Activated T-cell treated with anti-CD3 and anti-CD28 coated beads, Interleukin-2, amount 50 U/mL, for 1 hour (primary cell): ENCODE measurements around the gene VEPH1.
"Not testable (repeated sequence)": the region's sequence is repeated elsewhere in the genome, so short reads cannot be mapped to it uniquely, and the experiment has no call there.

Experiments used
- DNase-seq: peaks from one replicate; pipeline ENCODE4 v3.0.0-alpha.2; 2020

The VEPH1 gene

DNA sequence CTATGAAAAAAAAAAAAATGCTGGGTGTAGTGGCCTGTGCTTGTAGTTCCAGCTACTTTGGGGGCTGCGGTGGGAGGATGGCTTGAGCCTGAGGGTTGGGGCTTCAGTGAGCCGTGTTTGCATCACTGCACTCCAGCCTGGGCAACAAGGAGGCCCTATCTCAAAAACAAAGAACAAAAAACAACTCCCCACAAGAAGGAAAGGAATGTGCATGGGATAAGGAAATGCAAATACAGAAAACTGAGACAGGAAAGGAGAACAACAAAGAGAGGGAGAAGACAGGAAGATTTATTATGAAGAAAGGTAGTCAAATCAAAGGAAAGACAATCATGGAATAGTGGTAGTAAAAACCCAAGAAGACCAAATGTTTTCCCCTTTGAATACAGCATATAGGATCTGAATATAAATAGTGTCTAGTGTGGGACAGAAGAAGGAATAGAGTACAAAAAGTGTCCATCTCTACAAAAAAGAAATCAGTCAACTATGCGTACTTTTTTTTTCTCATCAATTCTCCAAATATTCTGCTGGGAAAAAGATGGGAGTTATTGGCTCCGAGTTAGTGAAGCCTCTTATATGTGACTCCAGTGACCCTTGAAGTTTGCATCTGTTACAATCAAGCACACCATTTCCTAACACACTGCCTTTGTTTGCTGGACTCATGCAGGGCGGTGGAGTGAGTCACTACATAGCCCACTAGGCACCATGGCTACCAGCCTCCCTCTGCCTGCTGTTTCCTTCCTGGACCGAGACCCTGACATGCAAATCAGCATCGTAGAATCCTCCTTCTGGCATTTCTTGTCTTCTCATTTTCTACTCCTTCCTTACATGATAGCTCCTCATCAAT lies 167.8 kb downstream of the VEPH1 start:
- no peak for DNase-seq

DNA sequence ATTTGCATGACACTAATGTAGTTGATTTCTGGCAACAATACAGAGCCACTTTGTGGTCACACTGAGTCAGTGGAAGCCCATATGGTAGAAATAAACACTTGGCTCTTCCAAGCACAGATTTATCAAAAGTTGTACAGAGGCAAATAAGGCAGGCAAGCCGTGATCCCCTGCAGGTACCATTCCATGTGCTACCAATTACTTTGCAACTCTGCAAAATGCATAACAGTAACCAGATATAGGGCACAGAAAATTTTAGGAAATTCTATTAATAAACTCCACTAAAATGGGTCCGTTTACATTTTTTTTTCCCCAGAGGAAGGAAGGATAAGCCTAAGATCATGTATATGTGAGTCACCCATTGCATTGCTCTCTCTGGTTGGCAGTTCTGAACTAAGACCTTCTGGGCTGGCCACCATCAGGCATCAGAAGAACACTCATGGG lies 169.6 kb downstream of the VEPH1 start:
- DNase-seq, result no peak

DNA sequence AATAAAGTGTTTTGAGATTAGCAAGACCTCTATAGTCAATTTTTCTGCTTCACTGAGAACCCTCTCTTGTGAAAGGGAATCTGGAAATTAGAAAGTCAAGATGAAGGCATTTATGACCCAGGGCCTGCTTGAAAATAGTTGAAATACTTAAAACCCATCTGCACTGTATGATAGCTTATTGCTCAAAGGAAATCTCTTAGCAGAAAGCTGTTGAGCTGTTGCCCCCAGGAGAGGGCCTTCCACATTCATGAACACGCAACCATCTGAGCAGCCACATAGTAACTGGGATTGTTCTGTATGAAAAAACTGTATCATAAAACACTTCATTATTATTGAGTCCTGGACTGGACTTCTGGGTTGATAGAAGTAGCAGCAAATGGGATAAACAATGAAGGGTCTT lies 173.0 kb downstream of the VEPH1 start:
- DNase-seq, result no peak

DNA sequence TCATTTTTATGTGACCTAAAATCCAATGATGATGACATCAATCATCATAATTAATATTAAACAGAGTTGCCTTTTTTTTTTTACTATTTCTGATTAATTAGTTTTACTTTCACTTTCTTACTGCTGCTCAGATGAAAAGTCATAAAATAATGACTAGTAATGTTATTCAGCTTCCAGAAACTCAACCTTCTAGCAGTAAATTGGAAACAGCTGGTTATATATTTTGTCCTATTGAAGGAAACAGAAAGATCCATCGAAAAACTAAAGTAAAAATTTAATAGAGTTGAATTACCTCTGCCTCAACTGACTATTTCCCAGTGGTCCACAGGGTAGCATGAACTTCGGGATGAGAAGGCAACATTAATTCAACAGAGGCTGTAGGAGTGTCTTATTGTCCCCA lies 173.7 kb downstream of the VEPH1 start:
- no peak for DNase-seq

DNA sequence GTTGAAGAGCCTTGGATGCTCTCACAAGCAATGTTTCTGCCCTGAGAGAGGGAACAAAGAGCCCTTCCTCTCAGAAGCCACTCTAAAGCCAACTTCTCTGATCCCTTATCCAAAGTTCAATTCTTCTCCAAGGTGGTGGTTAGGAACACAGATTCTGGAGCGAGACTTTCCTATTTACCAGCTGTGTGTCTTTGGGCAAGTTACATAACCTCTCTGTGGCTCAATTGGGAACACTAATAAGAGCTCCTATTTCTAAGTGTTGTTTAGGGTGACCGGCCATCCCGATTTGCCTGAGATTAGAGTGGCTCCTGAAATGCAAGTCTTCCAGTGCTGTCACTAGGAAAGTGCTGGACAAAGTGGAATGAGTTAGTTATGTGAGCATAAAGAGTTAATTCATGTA lies 175.4 kb downstream of the VEPH1 start:
- no peak for DNase-seq

DNA sequence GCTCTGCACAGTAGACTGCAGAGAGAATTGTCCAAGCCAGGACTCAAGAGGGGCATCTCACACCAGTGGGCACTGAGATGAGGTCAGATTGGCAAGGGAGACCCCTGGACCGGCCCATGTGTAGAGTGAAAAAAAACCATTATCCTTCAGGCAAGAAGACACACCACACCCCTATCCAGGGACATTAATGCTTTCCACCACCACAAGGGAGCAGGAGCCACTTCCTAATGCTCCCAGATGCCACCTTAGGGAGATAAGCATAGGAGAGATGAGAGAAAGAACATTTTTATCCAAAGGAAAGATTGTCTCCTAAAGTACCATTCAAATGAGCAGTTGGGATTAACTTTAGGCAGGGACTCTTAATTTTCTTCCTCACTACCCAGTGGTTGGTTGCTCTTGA lies 176.2 kb downstream of the VEPH1 start:
- no peak for DNase-seq

DNA sequence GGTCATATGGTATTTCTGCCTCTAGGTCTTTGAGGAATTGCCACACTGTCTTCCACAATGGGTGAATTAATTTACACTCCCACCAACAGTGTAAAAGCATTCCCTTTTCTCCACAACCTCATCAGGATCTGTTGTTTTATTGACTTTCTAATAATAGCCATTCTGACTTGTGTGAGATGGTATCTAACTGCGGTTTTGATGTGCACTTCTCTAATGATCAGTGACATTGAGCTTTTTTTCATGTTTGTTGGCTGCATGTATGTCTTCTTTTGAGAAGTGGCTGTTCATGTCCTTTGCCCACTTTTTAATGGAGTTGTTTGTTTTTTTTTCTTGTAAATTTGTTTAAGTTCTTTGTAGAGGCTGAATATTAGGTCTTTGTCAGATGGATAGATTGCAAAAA lies 178.3 kb downstream of the VEPH1 start:
- DNase-seq, result not testable (repeated sequence)

DNA sequence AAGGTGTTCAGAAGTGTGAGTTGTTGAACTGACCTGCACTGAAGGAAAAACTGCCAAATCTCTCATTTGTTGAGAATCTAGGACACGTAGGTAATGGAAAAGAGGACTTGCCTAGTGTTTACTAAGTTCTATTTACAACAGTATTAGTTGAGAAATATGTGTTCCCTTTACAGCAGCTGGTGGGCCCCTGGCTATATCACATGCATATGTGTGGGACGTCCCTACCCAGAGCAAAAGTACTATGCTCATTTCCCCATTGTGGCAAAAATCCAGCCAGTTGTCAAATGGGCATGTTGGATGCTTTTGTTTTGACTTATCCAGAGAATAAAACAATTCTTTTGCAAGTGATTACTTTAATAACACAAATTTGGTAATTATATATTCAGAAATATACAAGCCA lies 179.9 kb downstream of the VEPH1 start:
- DNase-seq, result no peak

DNA sequence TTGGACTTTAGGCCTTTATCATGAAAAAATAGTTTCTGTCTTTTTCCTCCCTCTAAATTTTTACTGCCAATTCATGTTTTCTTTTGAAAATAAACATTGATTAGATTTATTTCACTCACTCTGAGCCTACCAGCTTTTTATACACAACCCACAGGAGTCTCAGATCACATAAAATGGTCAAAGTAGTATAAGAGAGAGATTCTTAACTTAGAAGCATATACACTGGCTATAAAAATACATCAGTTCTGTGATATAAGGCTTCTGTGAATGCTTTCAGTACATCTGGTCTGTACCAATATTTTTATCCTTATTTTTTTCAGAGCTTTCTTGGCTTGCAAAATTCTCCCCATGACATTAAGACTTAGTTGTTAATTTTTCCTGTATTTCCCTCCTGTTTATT lies 183.5 kb downstream of the VEPH1 start:
- DNase-seq, result no peak

DNA sequence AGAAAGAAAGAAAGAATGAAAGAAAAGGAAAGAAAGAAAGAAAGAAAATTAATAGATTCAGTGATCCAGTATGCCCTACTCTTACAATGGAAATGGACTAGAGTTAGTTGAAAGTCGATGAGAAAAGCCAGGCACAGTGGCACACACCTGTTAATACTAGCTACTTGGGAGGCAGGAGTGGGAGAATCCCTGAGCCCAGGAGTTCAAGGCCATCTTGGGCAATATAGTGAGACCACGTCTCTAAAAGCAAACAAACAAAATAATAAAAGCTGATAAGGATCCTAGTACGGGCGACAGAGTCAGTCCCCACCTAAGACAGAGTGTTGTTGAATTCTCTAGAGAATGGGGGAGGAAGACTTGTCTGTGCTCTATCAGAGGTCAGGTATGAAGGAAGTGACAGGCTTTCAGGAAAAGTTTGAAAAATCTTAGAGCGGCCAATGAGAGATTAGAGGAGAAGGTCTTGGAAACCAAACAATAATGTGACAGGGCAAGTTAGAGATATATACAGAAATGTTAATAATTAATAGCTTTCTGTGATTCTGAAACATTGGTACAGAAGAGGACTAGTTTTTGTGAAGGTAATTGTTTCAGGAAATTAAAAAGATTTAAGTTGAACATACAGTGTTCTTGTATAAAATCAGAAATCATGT lies 184.5 kb downstream of the VEPH1 start:
- DNase-seq, result no peak

DNA sequence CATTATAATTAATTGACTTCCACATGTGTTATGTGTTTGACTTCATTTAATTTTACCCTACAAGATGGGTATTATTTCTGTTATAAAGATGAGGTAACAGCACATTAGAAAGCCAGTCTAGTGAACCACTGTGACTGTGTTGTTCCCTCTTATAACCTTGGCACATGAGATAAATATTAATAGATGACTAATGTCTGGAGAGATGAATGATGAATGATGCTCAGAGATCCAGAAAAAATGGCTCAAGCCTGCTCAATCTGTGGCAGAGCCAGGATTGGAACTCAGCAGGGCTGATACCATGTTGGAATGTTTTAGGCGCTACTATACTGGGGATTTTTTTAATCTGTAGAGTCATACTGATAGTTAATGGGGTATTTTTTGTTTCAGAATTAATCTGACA lies 185.3 kb downstream of the VEPH1 start:
- no peak for DNase-seq

DNA sequence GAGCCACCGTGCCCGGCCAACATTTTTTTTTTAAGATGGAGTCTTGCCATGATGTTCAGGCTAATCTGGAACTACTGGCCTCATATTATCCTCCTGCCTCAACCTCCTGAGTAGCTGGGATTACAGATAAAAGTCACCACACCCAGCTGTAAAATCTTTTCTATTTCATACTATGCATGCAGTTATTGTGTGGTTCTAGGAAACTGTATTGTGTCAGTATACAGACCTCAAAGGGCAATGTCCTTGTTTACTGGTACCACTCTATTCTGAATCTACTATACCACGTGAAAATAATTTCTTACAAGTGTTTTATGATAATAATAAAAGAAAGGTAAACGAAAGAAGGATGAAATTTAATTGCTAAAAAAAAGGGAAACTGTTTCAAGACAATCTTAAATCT lies 190.0 kb downstream of the VEPH1 start:
- no peak for DNase-seq

DNA sequence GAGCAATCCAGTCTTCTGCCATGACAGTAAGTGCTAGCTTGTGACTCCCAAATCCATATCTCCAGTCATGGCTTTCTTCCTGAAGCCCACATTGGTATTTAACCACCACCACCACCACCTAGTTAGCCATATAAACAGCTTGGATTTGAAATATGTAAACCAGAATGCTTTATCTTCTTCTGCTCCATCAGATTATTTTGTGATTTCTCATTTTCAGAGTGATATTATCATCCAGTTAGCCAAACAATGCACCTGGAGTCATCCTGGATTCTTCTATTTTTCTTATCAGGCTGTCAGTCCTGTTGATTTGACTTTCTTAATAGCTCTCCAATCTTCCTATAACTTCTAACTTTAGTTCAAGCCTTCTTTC lies 190.9 kb downstream of the VEPH1 start:
- no peak for DNase-seq

DNA sequence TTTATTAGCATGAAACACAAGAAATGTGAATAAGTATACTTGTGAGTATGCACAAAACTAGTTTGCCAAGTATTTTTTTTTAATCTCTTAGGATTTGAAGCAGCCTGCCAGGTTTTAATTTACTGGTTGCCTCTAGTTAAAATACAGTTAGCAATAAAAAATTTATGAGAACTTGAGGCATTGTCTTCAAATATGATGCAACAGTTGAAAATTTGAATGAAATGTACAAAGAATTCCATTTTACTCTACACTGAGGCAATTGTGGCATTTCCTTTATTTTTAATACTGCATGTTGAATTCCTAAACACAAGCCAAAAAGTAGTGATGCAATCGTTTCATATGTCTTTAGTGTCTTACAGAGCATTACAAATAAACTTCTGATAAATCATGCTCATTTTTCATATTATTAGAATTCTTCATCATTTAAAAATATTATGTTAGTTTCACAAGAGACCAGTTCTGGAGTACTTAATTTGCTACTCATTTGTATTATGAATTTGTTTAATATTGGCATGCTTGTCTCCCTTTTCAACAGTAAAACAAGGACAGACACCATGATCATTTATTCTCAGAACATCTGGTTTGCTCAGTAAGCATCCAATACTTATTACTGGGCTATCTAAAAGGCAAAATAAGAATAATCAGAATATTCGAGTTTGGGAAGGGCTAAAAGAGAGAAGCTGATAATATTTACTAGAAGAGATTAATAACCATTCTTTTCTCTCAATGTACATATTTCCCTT lies 191.4 kb downstream of the VEPH1 start:
- DNase-seq, result no peak

DNA sequence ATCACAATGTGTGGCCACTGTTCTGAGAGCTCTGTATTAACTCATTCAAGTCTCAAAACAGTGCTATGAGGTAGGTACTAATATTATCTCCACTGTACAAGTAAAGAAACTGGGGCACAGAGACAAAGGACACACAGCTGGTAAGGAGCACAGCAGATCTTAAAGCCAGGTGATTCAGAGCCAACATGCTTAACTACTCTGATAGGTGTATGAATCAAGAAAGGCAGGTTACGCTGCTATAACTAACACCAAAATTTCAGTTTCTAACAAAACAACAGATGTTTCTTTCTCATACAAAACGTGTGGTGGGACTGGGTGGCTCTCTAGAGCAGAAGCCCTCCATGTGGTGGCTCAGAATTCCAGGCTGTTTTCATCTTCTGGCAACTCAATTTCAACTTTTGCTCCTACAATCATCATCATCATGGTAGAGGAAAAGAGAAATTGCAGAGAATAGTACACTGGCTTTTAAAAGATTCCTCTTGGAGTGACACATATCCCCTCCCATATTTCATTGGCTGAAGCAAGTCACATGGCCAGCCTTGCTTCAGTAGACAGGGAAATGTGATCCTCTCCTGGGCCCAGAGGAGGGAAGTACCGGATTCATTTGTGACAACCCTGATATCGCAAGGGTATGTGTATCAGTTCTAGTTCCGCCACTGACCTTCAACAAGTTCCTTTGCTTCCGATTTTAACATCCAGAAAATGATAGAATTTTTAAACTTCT lies 192.7 kb downstream of the VEPH1 start:
- DNase-seq, result no peak

DNA sequence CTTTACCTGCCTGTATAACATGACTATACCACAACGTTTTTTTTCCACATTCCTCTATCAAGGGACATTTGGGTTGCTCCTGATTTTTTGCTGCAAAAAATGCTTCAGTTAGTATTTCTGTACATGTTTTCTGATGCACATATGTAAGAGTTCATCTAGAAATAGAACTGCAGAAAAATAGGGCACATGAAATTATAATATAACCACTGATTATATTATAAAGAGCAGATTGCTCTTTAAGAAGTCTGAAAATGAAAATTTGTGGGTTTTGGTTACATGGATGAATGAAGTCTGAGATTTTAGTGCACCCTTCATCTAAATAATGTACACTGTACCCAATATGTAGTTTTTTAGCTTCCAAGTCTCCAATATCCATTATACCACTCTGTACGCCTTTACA lies 196.7 kb downstream of the VEPH1 start:
- no peak for DNase-seq

DNA sequence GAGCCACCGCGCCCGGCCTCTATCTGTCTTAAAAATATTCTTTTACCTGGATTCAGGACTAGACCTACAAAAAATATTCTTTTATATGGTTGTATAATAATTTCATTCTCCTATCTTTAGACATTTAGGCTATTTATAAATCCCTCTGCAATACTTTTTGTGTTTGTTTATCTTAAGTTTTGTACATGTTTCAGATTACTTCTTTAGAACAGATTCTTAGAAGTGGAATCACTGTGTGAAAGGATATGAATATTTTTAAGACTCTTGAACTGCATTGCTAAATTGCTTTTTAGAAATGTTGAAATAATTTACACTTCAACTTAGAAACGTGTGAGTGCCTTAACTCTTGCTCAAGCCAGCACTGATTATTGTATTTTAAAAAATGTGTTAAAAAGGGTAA lies 197.8 kb downstream of the VEPH1 start:
- no peak for DNase-seq

DNA sequence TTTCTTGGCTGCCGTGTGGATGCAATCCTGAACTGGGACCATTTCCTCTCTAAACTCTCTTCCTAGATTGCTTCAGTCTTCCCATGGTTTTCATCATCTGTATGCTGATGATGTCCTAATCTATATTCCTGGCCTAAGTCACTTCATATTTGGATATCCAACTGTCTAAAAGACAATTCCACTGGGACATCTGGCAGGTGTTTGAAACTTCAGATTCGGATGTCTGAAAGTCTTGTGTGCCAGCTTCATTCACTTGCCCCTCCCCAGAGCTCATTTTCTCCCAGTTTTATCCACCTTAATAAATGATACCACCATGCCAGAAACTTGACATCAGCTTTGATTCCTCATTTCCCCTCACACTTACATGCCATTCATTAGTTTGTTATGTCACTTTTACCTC lies 201.5 kb downstream of the VEPH1 start:
- DNase-seq, result no peak

DNA sequence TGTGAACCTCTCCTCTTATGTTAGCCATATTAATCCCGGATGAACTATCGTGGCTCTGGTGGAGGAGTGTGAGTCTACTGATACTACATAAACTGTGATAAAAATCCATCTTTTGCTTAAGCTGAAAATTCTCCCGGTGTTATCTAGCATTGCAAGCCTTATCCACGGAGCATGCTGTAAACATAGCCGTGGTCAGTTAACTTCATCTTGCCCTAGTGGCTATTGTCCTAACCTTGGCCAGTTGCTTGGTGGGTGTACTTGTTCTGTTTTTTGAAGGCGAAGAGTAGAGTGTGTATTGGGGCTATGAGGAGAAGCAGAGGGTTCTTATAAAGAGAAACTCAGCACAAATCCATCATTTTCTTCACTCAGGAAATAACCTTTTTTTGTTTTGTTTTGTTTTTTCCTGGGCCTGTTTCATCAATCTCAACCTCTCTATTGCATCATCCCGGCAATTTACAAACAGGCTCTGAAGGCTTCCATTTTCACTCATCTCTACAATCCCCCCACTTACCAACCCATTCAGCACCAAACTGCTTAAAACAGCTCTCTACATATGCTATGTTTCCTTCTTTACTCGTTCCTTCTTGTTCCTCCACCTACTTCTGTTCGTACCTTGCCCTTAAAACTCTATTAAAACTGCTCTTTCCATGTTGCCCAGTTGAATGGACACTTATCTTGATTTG lies 202.1 kb downstream of the VEPH1 start:
- DNase-seq, result no peak

DNA sequence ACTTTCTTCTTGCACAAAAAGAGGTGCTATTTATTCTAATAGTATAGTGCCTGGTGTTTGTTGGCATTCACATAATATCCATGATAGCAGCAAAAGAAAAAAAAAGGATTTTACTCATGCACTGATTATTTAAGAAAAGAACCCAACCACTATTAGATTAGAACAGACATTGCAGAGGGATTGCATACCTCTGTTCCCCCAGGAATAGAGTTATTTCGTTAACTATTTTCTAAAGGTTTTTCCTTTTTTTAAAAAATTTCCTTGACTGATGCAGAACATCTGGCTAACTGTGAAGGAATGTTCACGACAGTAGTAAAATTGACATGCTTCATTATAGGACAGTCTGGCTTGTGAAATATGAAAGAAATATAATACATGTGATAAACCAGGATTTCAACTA lies 203.1 kb downstream of the VEPH1 start:
- DNase-seq, result no peak

DNA sequence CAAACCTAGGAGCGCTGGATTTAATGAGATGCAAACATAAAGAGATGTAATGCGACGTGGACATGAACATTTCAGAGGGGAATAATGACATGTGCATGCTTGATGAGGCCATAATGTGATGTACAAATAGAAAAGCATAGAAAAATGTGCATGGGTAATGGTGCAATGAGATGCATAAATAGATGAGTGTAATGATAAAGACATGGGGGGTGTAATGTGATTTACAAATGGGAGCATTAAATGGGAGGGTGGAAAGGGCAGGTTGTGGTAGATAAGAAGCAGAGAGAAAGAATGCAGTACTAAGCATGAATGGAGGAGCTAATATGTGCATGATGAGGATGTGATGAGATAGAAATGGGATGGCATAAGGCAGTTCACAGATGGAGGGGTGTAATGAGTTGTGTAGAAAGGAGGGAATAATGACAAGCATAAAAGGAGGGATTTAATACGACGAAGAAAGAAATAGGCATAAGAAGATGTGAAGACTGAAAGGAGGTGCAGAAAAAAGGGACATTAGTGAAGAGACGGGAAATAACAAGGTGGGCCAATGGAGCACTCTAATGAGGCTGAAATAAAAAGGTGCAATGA lies 205.8 kb downstream of the VEPH1 start:
- DNase-seq, result no peak

DNA sequence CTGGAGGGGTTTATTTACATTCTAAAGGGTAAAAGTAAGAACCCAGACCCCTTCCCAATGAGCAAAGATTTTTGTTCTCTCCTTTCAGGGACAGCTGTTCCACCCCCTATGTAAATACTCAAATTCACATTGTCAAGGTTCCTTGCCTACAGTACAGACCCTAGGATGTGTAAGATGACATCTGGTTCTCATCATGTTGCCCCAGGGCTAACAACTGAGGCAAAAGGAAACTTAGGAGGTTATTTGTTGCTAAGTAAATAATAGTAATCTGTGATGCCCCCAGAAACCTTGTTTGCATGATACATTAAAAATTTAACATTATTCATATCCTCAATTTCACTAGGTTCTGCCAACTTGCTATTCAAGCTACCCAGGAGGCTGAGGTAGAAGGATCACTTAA lies 208.3 kb downstream of the VEPH1 start:
- DNase-seq, result no peak
